HEK293 (cell line): ENCODE results near the gene RNF7.

Source experiments
- CTCF ChIA-PET: fragments of 350-600 bp; formaldehyde crosslinking; extraction: SDS; loops from one replicate; lab custom pipeline; 2021; ENCODE audit warnings: antibody characterized with exemption; lab: Yijun Ruan, JAX
- POLR2A ChIA-PET: fragments of 300-600 bp; formaldehyde crosslinking; extraction: SDS; loops from one replicate; lab custom pipeline; 2020; ENCODE audit warnings: antibody characterized with exemption, inconsistent platforms; lab: Yijun Ruan, JAX
- H3K27ac ChIP-seq: fragments of 200-500 bp; sonication (Bioruptor generic); 2 replicates; pipeline ENCODE4 v1.5.1; 2014; ENCODE audit warnings: low read depth, low read length, control low read depth, inconsistent platforms; ENCODE audit errors: extremely low read depth
- H3K36me3 ChIP-seq, 2 experiments: fragments of 200-500 bp in 1 of 2; sonication (Bioruptor generic) in 1 of 2; 1 replicate in 1 of 2; 2 replicates in 1 of 2; pipeline ENCODE4 v1.5.1; 2014 to 2017; ENCODE audit warnings: inconsistent platforms in 2 of 2, low read length in 2 of 2; ENCODE audit not compliant: control insufficient read depth in 2 of 2, insufficient read depth in 1 of 2
- H3K4me1 ChIP-seq: fragments of 200-500 bp; sonication (Bioruptor generic); 2 replicates; pipeline ENCODE4 v1.5.1; 2014; ENCODE audit warnings: mild to moderate bottlenecking, low read length, inconsistent platforms; ENCODE audit not compliant: control insufficient read depth, insufficient read depth
- H3K4me3 ChIP-seq: 2 replicates; pipeline ENCODE4 v1.5.1; 2011; ENCODE audit warnings: low read depth, mild to moderate bottlenecking, control low read depth, low read length, moderate library complexity
- H3K9me3 ChIP-seq: fragments of 200-500 bp; sonication (Bioruptor generic); 2 replicates; pipeline ENCODE4 v1.5.1; 2014; ENCODE audit warnings: low read depth, low read length, inconsistent platforms; ENCODE audit not compliant: control insufficient read depth, insufficient read depth
- HOXC10 ChIP-seq: sonication (generic); formaldehyde crosslinking; IDR thresholded peaks from 2 replicates; pipeline ENCODE4 v1.8.1; 2023; ENCODE audit warnings: mild to moderate bottlenecking, missing genetic modification reagents
- HOXD13 ChIP-seq: sonication (generic); formaldehyde crosslinking; IDR thresholded peaks from 2 replicates; pipeline ENCODE4 v1.8.0; 2022; ENCODE audit warnings: missing genetic modification reagents, borderline replicate concordance
- KLF1 ChIP-seq: fragments of 450-650 bp; formaldehyde crosslinking; IDR thresholded peaks from 2 replicates; pipeline ENCODE4 v1.5.1; 2016; ENCODE audit warnings: missing biosample characterization, missing genetic modification characterization
- MEIS1 ChIP-seq: sonication (generic); formaldehyde crosslinking; IDR thresholded peaks from 2 replicates; pipeline ENCODE4 v1.8.1; 2022; ENCODE audit warnings: missing genetic modification reagents, mild to moderate bottlenecking, borderline replicate concordance
- REST ChIP-seq: fragments of 450-650 bp; formaldehyde crosslinking; IDR thresholded peaks from 2 replicates; pipeline ENCODE4 v1.5.1; 2016; ENCODE audit warnings: missing biosample characterization, missing genetic modification characterization
- SALL2 ChIP-seq: fragments of 450-650 bp; formaldehyde crosslinking; IDR thresholded peaks from 2 replicates; pipeline ENCODE4 v1.5.0; 2017; ENCODE audit warnings: missing biosample characterization, mild to moderate bottlenecking, missing genetic modification characterization, borderline replicate concordance
- ZBTB21 ChIP-seq: fragments of 450-650 bp; formaldehyde crosslinking; IDR thresholded peaks from 2 replicates; pipeline ENCODE4 v1.5.1; 2017; ENCODE audit warnings: missing biosample characterization, missing genetic modification characterization
- ZNF2 ChIP-seq: fragments of 450-650 bp; formaldehyde crosslinking; IDR thresholded peaks from 2 replicates; pipeline ENCODE4 v1.5.1; 2016; ENCODE audit warnings: missing biosample characterization, missing genetic modification characterization
- ZNF223 ChIP-seq: fragments of 450-650 bp; formaldehyde crosslinking; IDR thresholded peaks from 2 replicates; pipeline ENCODE4 v1.5.1; 2016; ENCODE audit warnings: missing biosample characterization, missing genetic modification characterization
- ZNF26 ChIP-seq: fragments of 450-650 bp; formaldehyde crosslinking; IDR thresholded peaks from 2 replicates; pipeline ENCODE4 v1.5.1; 2016; ENCODE audit warnings: missing biosample characterization, missing genetic modification characterization
- ZNF266 ChIP-seq: fragments of 450-650 bp; formaldehyde crosslinking; IDR thresholded peaks from 2 replicates; pipeline ENCODE4 v1.5.1; 2016; ENCODE audit warnings: missing biosample characterization, missing genetic modification characterization, low read depth
- ZNF292 ChIP-seq: fragments of 450-650 bp; formaldehyde crosslinking; IDR thresholded peaks from 2 replicates; pipeline ENCODE4 v1.5.1; 2016; ENCODE audit warnings: low read depth, missing biosample characterization, missing genetic modification characterization, borderline replicate concordance
- ZNF510 ChIP-seq: fragments of 450-650 bp; formaldehyde crosslinking; IDR thresholded peaks from 2 replicates; pipeline ENCODE4 v1.5.1; 2018; ENCODE audit warnings: mild to moderate bottlenecking, missing genetic modification characterization, missing biosample characterization; ENCODE audit not compliant: insufficient replicate concordance
- ZNF514 ChIP-seq: fragments of 450-650 bp; formaldehyde crosslinking; IDR thresholded peaks from 2 replicates; pipeline ENCODE4 v1.5.1; 2016; ENCODE audit warnings: missing biosample characterization, missing genetic modification characterization
- ZNF521 ChIP-seq: fragments of 450-650 bp; formaldehyde crosslinking; IDR thresholded peaks from 2 replicates; pipeline ENCODE4 v1.5.1; 2017; ENCODE audit warnings: missing biosample characterization, mild to moderate bottlenecking, missing genetic modification characterization
- TF ChIP-seq, protein P1 (sequence below): fragments of 450-650 bp; formaldehyde crosslinking; IDR thresholded peaks from 2 replicates; pipeline ENCODE4 v1.5.1; 2016; ENCODE audit warnings: missing biosample characterization, missing genetic modification characterization
- TF ChIP-seq, protein P2 (sequence below): fragments of 450-650 bp; formaldehyde crosslinking; optimal IDR thresholded peaks from 2 replicates; pipeline ENCODE3; 2016; ENCODE audit warnings: missing biosample characterization, mild to moderate bottlenecking, missing genetic modification characterization
- TF ChIP-seq, protein P3 (sequence below): fragments of 450-650 bp; formaldehyde crosslinking; IDR thresholded peaks from 2 replicates; pipeline ENCODE4 v1.5.1; 2017; ENCODE audit warnings: missing biosample characterization, missing genetic modification characterization

Gene RNF7

DNA sequence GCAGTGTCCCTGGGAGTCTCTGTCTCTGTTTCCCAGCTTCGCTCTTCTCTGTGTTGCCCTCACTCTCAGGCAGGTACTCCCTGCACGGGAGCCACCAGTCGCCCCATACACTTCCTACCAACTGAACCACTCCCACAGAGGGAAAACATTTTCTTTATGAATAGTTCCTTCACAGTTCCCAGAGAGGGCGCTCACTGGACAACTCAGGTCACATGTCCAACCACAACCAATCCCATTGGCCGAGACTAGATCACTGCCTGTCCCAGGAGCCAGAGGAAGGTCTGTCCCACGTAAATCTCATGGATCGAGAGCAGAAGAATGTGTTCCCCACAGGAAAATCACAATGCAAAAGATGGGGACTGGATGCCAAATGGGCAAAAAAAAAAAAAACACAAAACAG lies 51.2 kb downstream of the RNF7 start:
- TF ChIP-seq ZNF514 (no peak), HOXC10 (CRISPR knock-in tag) (no peak), ZNF223 (no peak), KLF1 (tag by site-specific recombination) (no peak), ZBTB21 (tag by site-specific recombination) (no peak), ZNF510 (tag by site-specific recombination) (no peak), ZNF2 (tag by site-specific recombination) (no peak), ZNF521 (tag by site-specific recombination) (no peak), MEIS1 (CRISPR knock-in tag) (no peak), SALL2 (tag by site-specific recombination) (no peak), HOXD13 (CRISPR knock-in tag) (no peak), REST (no peak), ZNF266 (tag by site-specific recombination) (no peak), ZNF26 (no peak), ZNF292 (tag by site-specific recombination) (no peak)
- TF ChIP-seq, protein P1, sequence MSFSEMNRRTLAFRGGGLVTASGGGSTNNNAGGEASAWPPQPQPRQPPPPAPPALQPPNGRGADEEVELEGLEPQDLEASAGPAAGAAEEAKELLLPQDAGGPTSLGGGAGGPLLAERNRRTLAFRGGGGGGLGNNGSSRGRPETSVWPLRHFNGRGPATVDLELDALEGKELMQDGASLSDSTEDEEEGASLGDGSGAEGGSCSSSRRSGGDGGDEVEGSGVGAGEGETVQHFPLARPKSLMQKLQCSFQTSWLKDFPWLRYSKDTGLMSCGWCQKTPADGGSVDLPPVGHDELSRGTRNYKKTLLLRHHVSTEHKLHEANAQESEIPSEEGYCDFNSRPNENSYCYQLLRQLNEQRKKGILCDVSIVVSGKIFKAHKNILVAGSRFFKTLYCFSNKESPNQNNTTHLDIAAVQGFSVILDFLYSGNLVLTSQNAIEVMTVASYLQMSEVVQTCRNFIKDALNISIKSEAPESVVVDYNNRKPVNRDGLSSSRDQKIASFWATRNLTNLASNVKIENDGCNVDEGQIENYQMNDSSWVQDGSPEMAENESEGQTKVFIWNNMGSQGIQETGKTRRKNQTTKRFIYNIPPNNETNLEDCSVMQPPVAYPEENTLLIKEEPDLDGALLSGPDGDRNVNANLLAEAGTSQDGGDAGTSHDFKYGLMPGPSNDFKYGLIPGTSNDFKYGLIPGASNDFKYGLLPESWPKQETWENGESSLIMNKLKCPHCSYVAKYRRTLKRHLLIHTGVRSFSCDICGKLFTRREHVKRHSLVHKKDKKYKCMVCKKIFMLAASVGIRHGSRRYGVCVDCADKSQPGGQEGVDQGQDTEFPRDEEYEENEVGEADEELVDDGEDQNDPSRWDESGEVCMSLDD (tag by site-specific recombination): no peak
- TF ChIP-seq, protein P2, sequence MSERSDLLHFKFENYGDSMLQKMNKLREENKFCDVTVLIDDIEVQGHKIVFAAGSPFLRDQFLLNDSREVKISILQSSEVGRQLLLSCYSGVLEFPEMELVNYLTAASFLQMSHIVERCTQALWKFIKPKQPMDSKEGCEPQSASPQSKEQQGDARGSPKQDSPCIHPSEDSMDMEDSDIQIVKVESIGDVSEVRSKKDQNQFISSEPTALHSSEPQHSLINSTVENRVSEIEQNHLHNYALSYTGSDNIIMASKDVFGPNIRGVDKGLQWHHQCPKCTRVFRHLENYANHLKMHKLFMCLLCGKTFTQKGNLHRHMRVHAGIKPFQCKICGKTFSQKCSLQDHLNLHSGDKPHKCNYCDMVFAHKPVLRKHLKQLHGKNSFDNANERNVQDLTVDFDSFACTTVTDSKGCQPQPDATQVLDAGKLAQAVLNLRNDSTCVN (tag by site-specific recombination): no peak
- TF ChIP-seq, protein P3, sequence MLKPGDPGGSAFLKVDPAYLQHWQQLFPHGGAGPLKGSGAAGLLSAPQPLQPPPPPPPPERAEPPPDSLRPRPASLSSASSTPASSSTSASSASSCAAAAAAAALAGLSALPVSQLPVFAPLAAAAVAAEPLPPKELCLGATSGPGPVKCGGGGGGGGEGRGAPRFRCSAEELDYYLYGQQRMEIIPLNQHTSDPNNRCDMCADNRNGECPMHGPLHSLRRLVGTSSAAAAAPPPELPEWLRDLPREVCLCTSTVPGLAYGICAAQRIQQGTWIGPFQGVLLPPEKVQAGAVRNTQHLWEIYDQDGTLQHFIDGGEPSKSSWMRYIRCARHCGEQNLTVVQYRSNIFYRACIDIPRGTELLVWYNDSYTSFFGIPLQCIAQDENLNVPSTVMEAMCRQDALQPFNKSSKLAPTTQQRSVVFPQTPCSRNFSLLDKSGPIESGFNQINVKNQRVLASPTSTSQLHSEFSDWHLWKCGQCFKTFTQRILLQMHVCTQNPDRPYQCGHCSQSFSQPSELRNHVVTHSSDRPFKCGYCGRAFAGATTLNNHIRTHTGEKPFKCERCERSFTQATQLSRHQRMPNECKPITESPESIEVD (tag by site-specific recombination): no peak
- Histone ChIP-seq H3K4me3 (no peak overlapping the region), H3K9me3 (no peaks in the 10 kb centered on the region), H3K4me1 (no peaks in the 10 kb centered on the region), H3K27ac (no peak overlapping the region), H3K36me3 (no peaks in the 10 kb centered on the region)
- ChIA-PET CTCF (interaction anchor here (0.6 kb wide), 1 partner anchor 42 kb away, joined by 3 read pairs; no protein-coding TSS in a partner anchor), POLR2A (no interaction called here)
